Urothelium cell line (cell line): ENCODE measurements around the gene LCE1D.

ENCODE experiments used
- DNase-seq: peaks from one replicate; pipeline ENCODE4 v3.0.0; 2011; ENCODE audit warnings: low spot score, mixed read lengths
- FAIRE-seq: peaks from 2 replicates; lab custom pipeline; 2011; peaks lifted over from hg19 to GRCh38; lab: Jason Lieb, UNC

LCE1D gene, protein sequence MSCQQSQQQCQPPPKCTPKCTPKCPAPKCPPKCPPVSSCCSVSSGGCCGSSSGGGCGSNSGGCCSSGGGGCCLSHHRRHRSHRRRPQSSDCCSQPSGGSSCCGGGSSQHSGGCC

DNA sequence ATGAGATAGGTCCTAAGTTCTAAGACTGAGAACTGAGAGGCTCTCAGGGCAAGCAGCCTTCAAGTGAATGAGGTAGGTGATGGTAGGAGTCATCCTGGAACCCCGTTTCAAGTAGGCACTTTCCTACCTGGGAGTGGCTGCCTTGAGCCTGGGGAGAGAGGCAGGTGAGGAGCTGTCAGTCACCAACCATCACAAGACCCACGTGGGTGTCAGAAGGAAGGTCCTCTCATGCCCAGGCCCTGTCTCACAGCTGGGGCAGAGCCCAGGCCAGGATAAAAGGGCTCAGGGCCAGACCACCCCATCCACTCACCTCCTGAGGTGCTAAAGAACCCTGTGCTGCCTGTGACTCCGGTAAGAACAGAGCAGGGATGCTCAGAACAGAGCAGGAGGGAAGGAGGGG lies at the start of gene LCE1D:
Gene LCE1D (plus strand): TSS at position 301 of the 400 bp plus-strand sequence. CDS start 1,074 bp downstream, outside the sequence.
- no peak for DNase-seq
- FAIRE-seq, result no peak

GRCh38 chr1:152747831-152748230 lies 48.7 kb upstream of the LCE1D start:
- no peak for FAIRE-seq
- no peak for DNase-seq

- peak; percentile 61 for DNase-seq
Observed at GRCh38 chr1:152752225-152752624, 44.3 kb upstream of the LCE1D start.

GRCh38 chr1:152753586-152753985 lies 42.9 kb upstream of the LCE1D start:
- FAIRE-seq (no peak), DNase-seq (no peak)

More at GRCh38 chr1:152752225-152752624, 44.3 kb upstream of the LCE1D start:
- no peak for FAIRE-seq

- FAIRE-seq (no peak), DNase-seq (peak; percentile 45)
Observed at GRCh38 chr1:152756872-152757271, 39.6 kb upstream of the LCE1D start.

DNA sequence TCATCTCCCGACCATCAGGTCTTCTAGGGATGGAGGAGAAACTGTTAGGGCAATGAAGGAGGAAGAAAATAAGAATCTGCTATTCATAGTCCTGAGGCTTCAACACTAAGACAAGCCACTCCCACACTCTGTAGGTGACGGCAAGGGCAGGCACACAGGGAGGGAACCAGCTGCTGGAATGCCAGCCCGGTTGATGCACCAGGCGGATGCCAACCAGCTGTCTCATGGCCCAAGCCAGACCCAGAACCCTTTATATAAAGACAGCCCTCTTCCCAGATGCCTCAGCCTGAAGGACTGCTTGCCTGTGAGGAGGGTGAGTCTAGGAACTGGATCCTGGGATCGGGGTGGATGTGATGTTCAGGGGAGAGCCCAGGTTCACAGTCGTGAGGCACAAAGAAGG lies 38.8 kb upstream of the LCE1D start, which contains the start of gene KPRP:
Gene KPRP (plus strand): TSS at position 279 of the 400 bp plus-strand sequence. CDS start 1,564 bp downstream, outside the sequence.
- DNase-seq (no peak), FAIRE-seq (no peak)

DNA sequence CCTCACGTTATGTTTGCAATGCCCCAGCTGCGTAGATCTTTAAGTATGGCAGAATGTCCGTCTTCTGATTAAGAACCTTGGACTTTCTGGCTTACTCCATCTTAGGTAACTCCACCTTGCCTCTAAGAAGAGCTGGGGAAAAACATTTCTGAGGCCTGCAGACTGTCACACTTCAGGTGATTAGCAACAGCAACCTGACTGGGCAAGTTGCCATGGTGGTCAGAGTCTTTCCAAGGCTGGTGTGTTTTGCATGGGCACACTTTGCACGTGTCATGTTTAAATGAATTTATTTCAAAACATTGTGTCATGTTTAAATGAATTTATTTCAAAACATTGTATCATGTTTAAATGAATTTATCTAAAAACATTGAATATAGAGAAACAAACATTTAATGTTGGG lies 37.9 kb upstream of the LCE1D start:
- FAIRE-seq, result no peak
- no peak for DNase-seq

DNA sequence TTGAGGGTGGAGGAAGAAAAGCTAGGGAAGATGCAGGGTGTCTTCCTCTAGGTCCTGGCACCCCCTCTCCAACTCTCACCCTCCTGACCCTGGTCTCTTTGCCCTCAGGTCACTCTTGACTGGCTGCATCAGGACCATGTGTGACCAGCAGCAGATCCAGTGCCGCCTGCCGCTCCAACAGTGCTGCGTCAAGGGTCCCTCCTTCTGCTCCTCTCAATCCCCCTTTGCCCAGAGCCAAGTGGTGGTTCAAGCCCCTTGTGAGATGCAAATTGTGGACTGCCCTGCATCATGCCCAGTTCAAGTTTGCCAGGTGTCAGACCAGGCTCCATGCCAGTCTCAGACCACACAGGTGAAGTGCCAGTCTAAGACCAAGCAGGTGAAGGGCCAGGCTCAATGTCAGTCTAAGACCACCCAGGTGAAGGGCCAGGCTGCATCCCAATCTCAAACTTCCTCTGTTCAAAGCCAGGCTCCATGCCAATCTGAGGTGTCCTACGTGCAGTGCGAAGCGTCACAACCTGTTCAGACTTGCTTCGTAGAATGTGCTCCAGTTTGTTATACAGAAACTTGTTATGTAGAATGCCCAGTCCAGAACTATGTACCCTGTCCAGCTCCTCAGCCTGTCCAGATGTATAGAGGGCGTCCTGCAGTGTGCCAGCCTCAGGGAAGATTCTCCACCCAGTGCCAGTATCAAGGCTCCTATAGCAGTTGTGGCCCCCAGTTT lies 36.9 kb upstream of the LCE1D start:
- FAIRE-seq (no peak), DNase-seq (no peak)

DNA sequence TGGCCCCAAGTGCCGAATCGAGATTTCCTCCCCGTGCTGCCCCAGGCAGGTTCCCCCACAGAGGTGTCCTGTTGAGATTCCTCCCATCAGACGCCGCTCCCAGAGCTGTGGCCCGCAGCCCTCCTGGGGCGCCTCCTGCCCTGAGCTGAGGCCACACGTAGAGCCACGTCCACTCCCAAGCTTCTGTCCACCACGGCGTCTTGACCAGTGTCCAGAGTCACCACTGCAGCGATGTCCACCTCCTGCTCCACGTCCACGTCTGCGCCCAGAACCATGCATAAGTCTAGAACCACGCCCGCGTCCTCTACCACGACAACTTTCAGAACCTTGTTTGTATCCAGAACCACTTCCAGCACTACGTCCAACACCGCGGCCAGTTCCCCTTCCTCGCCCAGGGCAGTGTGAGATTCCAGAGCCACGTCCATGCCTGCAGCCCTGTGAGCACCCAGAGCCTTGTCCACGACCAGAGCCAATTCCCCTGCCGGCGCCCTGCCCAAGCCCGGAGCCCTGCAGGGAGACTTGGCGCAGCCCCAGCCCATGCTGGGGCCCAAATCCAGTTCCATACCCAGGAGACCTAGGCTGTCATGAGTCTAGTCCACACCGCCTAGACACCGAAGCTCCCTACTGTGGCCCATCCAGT lies 35.9 kb upstream of the LCE1D start:
- FAIRE-seq, result no peak

GRCh38 chr1:152761609-152762213 lies 34.8 kb upstream of the LCE1D start:
- DNase-seq, result no peak
- no peak for FAIRE-seq

More for the DNA sequence above, 35.9 kb upstream of the LCE1D start:
- no peak for DNase-seq

GRCh38 chr1:152768847-152769533 lies 27.5 kb upstream of the LCE1D start:
- DNase-seq (no peak), FAIRE-seq (no peak)

DNA sequence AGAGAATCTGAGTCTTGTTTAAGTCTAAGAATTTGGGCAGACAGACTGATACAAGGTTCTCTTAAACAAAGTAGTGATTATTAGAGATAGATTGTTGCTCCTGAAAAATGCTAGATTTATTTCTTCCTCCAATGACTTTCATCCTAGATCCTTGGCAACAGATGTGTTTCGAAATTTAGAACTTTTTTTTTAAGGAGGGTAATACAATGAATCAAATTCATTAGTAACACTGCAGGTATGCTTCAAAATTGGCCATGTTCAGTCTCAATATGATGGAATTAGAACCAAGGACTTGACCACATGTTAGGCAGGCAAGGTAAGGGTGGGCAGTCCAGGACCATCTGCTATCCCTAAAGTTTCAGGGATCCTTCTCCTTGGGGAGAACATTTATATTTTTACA lies 26.1 kb upstream of the LCE1D start:
- FAIRE-seq (no peak), DNase-seq (no peak)

DNA sequence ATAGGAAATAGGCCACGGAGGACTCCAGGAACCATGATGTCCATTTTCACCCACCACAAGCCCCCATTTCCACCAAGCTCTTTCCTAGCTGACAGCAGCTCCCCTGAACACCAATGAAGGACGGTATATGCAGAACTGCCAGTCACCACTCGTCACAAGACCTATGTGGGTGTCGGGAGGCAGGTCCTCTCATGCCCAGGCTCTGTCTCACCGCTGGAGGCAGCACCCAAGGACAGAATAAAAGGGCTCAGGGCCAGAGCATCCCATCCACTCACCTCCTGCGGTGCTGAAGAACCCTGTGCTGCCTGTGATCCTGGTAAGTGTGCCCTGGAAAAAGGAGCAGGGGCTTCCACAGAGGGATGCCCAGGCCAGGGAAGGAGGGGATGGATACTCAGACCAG lies 21.6 kb upstream of the LCE1D start, which contains the start of gene LCE1F:
Gene LCE1F (plus strand): TSS at position 266 of the 400 bp plus-strand sequence. CDS start 1,232 bp downstream, outside the sequence.
- no peak for FAIRE-seq
- no peak for DNase-seq

DNA sequence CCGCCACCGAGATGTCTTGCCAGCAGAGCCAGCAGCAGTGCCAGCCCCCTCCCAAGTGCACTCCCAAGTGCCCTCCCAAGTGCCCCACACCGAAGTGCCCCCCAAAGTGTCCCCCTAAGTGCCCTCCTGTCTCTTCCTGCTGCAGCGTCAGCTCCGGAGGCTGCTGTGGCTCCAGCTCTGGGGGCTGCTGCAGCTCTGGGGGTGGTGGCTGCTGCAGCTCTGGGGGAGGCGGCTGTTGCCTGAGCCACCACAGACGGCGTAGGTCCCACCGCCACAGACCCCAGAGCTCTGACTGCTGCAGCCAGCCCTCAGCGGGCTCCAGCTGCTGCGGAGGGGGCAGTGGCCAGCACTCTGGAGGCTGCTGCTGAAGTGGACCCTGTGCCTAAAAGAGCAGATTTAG lies 20.2 kb upstream of the LCE1D start:
- FAIRE-seq (no peak), DNase-seq (no peak)

- DNase-seq, result no peak
Observed at GRCh38 chr1:152777510-152778137, 18.9 kb upstream of the LCE1D start.

GRCh38 chr1:152783095-152783494 lies 13.4 kb upstream of the LCE1D start:
- no peak for DNase-seq
- peak; percentile 37 for FAIRE-seq

More at GRCh38 chr1:152777510-152778137, 18.9 kb upstream of the LCE1D start:
- FAIRE-seq, result no peak

DNA sequence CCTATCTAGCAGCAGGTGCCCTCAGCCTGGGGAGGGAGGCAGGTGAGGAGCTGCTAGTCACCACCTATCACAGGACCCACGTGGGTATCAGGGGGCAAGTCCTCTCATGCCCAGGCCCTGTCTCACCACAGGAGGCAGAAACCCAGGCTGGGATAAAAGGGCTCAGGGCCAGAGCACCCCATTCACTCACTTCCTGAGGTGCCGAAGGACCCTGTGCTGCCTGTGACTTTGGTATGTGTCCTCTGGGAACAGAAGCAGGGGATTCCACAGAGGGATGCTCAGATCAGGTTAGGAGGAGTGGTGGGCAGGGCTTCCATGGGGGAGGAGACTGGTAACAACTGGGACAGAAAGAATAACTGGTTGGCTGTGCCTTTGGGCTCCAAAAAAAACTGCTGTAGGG lies 10.4 kb upstream of the LCE1D start, which contains the start of gene LCE1E:
Gene LCE1E (plus strand): TSS at position 181 of the 400 bp plus-strand sequence. CDS start 1,043 bp downstream, outside the sequence.
- FAIRE-seq (no peak), DNase-seq (no peak)

DNA sequence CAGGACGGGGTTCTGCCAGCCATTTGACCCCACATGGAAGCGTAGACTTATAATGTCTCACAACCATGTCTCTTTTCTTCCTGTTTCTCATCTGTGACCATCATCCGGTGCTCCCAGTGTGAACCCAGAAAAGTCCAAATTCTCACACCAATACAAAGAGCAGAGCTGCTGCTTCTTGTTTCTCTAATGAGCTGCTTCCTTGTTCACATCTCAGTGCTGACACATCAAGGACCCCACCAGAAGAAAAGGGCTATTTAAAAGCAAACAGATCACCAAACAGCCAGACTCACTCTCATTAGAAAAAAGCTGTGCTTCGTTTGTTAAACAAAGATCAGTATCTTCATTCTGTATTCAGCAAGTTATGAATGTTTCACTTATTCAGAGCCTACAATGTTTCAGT lies 835 bp upstream of the LCE1D start:
- no peak for DNase-seq
- no peak for FAIRE-seq

DNA sequence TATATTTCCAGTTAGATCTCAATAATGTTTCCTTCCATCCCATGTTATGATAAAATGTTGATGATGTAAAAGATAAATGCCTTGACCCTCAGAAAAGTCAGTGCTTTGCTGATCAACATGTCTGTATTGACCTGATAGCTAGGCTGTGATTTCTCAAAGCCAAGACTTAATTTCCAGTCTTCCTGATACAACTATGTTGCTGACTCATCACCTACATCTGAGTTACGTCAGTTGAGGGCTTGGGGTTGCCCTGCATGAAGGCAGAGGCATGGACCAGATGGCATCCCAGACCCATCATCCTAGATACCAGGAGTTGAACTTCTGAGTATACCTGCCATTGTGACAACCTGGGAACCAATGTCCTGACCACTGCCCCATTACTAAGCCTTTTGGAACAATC lies 4.8 kb downstream of the LCE1D start:
- DNase-seq, result no peak
- no peak for FAIRE-seq

- FAIRE-seq (no peak), DNase-seq (no peak)
Observed at GRCh38 chr1:152806576-152806975, 10.1 kb downstream of the LCE1D start, which contains the start of gene LCE1C. LCE1C (minus strand) TSS chr1:152806651; CDS start chr1:152805478, 1,173 bp downstream.
